HG02973 (cell line): ENCODE measurements around the gene CTCF.

ENCODE experiments used
- ATAC-seq: cut with Tn5 transposase; IDR thresholded peaks from one replicate; pipeline ENCODE4 v1.9.1; 2021; ENCODE audit warnings: moderate library complexity; ENCODE audit not compliant: unreplicated experiment

Gene CTCF

DNA sequence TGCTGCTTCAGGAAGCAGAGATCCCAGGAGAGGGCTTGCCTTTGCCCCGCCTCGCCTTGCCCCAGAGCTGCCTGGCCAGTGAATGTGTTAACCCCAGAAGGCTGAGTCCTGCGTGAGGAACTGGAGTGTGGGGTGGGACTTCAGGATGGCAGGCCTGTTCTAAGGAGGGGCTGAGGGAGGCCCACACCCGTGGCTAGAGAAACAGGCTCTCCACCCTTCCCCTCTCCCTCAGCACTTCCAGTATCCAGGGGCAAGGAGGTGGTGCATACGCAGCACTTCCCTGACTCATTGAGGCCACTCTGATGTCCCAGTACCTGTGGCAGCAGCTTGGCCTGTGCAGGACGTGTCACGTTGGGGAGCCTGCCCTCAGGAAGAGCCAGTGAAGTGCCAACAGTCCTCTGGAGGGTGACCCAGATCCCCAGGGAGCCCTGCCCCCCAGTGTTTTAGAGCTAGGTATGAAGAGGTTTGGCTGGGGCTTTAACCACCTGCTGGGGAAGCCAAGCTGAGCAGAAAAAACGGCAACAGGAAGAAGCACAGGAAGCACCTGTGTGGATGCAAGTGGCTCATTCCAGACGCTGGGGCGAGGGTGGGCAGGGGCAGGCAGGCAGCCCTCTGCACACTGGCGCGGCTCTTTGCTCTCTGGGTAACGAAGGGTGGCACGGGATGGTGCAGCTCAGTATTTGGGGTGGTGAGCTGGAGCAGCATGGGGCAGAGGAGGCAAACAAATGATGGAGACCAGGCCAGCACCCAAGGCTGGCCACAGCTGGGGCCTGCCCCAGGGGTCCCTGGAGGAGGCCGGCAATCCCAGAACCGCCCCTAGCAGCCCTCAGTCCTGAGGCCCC lies 14.7 kb upstream of the CTCF start:
- ATAC-seq, result no peak

- ATAC-seq, result no peak
Measured at GRCh38 chr16:67548265-67549126, 13.8 kb upstream of the CTCF start.

DNA sequence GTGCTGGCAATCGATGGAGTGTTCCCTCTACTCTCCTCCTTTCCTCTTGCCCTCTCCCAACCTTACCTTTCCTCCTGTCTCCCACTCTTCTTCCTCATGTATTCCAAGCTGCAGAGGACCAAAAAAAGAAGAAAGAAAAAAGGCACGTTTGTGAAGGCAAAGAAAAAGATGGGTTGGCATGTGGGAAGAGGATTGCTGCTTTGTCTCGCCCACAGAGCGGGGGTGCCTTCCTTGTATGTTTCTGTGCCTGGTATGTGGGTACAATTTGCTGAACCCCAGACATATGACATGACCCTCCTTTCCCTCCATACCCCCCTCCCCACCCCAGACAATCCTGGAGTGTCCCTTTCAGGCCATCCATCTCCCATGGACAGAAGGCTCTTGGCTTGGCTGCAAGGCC lies 13.1 kb upstream of the CTCF start:
- no peak for ATAC-seq

DNA sequence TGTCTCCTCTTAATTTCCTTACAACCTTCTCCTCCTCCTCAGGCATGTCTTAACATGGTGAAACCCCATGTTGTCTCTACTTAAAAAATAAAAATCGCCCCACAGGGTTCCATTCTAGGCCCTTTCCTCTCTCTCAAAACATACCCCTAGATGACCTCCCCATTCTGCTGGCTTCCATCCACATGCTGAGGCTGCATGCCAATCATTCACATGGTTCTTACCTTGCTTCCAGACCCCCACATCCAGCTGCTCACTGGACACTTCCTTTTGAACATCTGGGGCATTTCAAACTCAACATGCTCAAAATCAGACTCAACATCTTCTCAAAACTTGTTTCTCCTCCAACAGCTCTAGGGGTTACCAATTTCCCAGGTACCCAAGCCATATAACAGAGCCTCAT lies 12.4 kb upstream of the CTCF start:
- ATAC-seq, result no peak

DNA sequence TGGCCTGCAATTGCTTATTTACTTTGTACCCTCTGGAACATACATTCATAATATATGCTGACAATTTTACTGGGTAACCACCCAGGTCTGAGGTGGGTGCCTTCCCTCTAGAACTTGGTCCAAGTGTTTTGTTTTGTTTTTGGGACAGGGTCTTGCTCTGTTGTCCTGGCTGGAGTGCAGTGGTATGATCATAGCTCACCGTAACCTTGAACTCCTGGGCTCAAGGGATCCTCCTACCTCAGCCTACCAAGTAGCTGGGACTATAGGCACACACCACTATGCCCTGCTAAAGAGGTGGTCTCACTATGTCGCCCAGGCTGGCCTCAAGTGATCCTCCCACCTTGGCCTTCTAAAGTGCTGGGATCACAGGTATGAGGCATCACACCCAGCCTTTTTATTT lies 11.2 kb upstream of the CTCF start:
- no peak for ATAC-seq

DNA sequence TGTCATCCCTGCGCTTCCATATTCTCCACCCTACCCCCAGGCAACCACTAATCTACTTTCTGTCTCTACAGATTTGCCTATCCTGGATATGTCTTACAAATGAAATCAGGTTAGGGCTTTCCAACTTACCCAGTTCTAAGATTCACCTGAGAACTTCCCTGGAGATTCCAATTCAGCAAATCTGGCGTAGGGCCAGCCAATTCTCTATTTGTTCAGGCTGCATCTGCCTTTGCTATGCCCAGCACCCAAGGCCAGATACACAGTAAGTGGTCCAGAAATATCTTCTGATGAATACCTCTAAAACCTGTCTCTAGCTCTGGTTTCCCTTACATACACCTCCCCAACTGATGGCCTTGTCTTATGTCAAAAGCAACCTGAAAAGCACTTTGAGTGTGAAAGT lies 10.4 kb upstream of the CTCF start:
- no peak for ATAC-seq

GRCh38 chr16:67552476-67552875 lies 9.8 kb upstream of the CTCF start:
- ATAC-seq, result no peak

DNA sequence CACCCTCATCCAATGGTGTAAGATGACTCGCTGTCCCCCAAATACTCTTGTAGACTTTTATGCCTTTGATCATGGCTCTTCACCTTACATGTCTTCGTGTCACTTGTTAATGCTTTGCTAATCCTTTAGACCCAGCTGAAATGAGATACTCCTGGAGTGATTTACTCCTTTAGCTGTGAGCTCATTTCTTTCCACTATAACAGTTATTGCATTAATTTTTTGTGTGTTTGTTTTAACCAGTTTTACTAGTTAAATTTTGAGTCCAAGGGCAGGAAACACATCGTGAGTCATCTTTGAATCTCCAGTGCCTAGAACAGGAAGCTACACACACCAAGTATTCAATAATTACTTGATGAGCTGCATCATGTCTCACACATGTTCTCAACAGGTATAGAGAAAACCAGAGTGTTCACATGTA lies 6.5 kb upstream of the CTCF start:
- no peak for ATAC-seq

GRCh38 chr16:67558859-67559258 lies 3.5 kb upstream of the CTCF start:
- no peak for ATAC-seq

- ATAC-seq, result no peak
Measured at GRCh38 chr16:67560827-67561342, 1.4 kb upstream of the CTCF start.

DNA sequence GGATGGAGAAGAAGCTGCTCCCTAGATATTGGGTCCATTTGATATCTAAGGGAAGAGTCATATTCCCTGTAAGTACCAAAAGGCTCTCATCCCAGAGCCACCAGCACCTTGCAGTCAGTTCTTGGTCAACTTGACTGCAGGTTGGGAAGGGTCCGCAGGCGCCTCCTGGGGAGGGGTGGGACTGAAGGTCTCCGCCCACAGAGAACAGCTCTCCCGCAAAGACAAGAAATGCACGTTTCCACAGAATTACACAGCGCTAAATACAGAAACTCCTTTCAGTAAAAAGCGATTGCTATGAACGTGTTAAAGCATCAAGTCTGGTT lies 864 bp upstream of the CTCF start:
- ATAC-seq, result no peak

- peak; percentile 75 for ATAC-seq
Measured at GRCh38 chr16:67561824-67562525, 351 bp upstream of the CTCF start.

DNA sequence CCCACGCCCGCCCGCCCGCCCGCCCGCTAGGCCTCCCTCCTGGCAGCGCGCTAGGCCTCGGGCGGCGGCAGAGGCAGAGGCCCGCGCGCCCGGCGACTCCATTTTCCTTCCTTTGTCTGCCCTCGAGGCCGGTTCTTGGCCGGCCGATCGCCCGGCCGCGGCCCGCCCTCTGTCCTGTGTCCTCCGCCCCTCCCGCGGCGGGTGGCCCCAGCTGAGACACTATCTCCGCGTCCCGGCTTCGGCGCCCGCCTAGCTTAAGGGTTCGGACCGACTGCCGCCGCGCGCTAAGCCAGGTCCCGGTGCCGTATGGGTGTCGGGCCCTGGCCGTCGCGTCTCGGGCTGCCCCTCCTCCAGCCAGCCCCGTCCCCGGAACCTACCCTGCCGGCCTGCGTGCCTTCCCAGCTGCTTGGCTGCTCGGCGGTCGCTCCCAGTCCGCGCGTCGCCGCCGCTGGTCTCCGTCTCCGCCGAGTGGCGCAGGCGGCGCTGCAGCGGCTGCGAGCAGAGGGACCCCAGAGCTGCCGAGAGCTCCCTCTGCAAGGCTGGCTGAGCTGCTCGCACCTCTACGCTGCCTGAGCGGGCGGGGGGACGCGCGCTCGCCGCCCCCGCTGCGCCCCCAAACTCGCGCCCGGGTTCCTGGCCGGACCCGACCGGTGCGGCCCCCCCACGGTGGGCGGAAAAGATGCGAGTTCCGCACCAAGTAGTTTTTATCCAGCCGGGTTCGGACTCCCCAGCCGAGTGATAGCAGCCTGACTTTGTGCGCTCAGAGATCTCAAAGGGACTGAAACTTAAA lies 787 bp downstream of the CTCF start:
- peak; percentile 9 for ATAC-seq

DNA sequence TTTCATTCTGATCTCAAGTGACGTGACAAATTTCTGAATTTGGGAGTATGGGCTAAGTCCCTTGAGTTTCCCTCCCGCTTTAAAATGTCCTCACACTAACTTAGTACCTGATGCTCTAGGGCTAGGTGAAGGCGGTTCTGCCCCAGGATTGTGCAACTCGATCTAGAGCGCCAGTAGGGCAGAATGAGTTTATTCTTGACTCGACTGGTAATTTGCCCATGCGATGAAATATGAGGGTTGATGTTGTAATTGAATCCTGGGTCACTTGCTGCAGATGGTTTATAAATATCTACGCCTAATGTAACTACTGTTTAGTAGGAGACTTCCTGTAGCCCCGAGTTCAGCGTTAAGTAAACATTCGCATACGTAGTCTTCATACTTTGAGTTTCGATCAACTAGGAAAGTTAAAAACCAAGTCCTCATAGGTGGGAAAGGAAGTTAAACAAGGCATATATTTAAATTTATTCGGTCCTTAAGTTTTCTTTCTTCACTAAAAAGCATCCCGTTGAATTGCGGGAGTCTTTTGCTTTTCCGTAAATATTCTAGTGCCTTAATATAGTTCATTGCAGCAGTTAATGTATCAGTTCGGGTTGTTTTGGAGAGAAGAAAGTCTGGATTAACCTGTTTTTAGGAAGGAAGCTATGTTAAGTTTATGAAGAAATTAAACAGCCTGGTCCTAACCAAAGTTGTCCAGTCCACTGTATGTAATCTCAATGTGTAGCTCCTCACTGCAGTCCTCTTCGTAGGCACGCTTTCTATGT lies 1.6 kb downstream of the CTCF start:
- no peak for ATAC-seq

DNA sequence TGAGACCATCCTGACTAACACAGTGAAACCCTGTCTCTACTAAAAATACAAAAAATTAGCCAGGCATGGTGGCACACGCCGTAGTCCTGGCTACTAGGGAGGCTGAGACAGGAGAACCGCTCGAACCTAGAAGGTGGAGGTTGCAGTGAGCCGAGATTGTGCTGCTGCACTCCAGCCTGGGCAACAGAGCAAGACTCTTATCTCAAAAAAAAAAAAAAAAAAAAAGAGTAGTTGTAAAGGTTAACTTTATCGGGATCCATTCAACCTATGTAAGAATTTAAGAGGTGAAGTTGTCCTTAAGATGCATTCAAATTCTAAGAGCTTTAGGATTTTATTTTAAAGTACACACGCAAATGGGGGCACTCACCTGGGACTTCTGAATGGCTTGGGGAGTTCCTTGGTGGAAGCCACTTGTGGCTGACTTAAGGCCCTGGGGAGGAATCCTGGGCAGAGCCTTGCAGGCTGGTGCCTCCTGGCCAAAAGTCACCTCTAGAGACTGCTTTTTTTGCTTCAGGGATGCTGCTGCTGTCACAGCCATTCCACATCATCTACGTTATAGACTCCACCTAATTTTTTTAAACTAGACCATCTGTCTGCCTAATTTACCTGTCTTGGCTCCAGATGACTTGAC lies 3.3 kb downstream of the CTCF start:
- ATAC-seq, result no peak

DNA sequence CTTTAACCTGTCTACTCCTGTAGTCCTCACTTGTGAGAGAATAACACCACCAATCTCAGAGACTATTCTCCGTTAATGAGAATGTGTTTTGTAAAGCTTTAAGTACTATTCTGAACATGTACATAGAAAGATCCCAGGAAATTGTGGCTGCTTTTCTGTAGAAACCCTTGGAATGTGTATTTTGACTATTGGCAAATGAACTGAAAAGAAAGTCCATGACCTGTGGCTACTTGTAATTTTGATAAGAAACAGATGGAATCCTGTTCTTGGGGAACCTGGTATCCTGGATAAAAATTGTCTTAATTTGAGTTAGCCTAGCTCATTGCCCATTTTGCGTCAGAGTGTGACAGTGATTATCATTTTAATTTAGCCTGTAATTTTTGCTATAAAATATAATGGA lies 9.1 kb downstream of the CTCF start:
- ATAC-seq, result no peak

DNA sequence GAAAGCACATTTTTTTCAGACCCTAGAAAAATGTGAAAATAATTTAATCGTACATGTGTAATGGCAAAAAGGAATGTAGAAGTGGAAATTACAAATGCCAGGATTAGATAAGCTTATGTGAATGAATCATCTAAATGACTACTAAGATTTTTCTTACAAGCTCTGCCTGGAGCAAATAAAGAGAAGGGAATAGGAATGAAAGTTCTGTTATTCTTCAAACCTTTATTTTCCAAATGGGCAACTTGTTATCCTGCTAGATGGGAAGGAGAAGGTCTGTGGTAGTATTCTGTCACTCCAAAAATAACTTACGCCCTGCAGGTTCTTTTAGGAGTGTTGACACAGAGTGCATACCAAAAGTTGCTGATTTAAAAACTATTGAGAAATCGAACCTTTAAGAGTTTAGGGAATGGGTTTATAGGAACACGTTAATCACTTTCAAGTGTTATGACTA lies 9.7 kb downstream of the CTCF start:
- ATAC-seq, result no peak

DNA sequence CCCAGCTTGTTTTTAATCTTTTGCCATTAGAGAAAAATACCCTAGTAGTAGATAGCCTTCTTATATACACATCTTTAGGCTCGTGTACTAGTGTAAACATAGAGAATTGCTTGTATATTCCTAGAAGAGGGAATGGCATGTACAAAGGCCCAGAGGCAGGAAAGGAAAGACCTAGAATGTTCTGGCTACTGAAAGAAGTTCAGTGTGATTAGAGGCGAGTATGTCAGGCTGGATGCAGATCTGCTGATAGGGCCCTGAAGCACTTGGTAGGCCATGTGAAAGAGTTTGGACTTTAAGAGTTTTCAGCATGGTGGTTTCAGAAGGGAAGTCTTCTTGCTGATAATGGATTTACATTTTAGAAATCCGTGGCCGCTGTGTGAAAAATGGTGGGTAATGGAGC lies 17.4 kb downstream of the CTCF start:
- ATAC-seq, result no peak

DNA sequence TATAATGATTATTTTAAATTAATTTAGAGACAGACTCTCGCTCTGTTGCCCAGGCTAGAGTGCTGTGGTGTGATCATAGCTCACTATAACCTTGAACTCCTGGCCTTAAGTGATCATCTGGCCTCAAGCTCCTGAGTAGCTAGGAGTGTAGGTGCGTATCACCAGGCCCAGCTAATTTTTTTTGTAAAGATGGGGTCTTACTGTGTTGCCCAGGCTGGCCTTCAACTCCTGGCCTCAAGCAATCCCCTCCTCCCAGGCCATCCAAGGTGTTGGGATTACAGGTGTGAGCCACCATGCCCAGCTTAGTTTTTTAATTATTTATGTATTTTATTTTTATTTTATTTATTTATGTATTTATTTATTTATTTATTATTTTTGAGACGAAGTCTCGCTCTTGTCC lies 17.9 kb downstream of the CTCF start:
- ATAC-seq, result no peak
